Suppressor macrophage (primary cell): ENCODE measurements around the gene GPC2.
A peak's percentile ranks its signal among the peaks of the same experiment; 100 is the strongest.
"Not testable (repeated sequence)": the region's sequence is repeated elsewhere in the genome, so short reads cannot be mapped to it uniquely, and the experiment has no call there.

Source experiments
- DNase-seq, 4 experiments: peaks; one replicate each; pipeline ENCODE4 v3.0.0-alpha.2; 2020 to 2022
- total RNA-seq, 17 experiments: gene quantifications; one replicate each; lab custom pipeline; 2026; ENCODE audit warnings: mixed read lengths in 6 of 17, inconsistent platforms in 3 of 17; lab: John Stamatoyannopoulos, UW

GPC2 gene
- 0 to 4.5 (median 0.32) reads per million in 17 experiments for total RNA-seq

DNA sequence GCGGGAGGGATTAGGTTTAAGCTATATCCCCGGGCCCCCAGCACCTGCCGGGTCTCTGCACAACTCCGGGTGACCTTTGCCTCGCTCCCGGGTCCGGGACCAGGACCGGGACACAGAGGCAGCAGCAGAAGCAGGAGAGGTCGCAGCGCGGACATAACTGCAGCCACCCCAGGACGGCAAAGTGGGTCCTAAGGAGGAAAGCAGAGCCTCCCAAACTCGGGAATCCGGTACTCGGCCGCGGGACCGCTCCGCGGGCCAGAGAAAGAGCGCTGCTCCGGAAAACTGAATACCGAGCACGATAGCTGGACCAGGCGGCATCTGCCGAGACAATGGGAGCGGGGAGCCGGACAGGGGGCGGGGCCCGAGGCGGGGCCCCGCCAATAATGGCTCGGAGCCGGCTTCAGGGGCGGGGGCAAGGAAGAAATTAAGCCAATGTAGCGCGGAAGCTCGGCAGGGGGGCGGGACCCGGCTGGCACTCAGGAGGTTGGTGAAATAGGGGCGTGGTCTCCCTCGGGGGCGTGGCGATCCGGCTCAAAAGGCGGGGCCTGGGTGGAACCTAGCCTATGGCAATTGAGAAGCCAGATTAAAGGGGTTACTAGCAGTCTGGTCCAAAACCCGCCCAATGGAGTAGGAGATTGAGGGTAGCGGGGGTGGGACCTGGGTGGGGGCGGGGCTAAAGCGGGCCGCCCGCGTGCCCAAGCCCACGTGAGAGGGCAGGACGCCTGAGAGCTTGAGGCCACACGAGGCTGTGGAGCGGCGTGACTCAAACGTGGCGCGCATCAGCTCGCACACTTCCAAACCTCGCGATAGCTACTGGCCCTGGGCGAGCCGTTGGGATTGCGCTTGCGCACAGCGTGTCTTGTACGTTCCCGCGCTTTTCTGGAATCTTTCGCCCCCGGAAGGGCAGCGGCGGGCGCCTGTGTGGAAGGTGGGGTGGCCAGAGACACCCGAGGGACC is at the start of gene GPC2, which contains the start of gene STAG3:
TSS of gene GPC2 (minus strand) at position 337 of the 957 bp plus-strand sequence. CDS start at position 155, 182 bp downstream.
TSS of gene STAG3 (plus strand) at position 874 of the 957 bp plus-strand sequence. CDS start 2,639 bp downstream, outside the sequence.
- peak; percentile 97 to 99 (median 98) for DNase-seq

DNA sequence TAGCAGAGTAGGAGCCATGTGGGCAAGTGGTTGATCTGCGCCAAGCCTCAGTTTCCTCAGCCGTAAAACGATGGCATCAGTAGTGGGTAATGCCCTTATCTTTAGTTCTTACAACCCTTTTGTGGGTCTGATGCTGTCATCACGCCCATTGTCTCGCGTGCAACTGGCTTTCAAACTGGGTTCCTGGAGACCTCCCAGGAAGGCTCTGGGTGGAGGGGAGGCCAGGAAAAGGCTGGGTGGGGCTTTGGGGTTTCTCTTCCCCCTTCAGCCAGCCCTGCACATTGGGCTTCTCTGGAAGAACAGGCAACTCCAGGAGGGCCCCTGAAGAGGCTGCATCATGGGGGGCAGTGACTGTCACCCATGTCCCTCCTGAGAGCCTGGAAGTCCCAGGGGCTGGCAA is 47.7 kb upstream of the GPC2 start:
- not testable (repeated sequence) for DNase-seq

DNA sequence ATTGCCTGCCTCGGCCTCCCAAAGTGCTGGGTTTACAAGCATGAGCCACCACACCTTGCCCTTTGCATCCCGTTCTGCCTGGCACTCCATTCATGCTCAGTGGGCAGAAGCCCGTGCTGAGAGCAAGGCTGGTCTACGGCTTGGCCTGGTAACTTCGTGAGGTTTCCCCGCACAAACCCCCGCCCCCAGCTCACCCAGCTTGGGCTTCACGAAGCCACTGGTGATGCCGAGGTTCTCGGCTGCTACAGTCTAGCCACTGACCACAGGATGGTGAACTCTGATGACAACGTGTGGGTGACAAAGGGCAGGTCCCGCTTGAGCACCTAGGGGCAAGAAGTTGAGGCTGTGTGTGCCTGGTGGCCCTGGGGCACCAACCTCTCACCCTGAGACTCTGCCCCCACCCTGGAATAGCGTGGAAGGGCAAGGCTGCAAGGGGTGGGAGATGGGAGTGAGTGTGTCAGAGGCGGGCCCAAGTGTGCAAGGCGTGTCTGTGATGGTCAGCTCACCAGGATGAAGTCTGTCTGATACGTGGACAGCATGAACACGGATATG is 46.3 kb upstream of the GPC2 start:
- not testable (repeated sequence) for DNase-seq

- no peak for DNase-seq
Observed at GRCh38 chr7:100222445-100223132, 45.4 kb upstream of the GPC2 start.

DNA sequence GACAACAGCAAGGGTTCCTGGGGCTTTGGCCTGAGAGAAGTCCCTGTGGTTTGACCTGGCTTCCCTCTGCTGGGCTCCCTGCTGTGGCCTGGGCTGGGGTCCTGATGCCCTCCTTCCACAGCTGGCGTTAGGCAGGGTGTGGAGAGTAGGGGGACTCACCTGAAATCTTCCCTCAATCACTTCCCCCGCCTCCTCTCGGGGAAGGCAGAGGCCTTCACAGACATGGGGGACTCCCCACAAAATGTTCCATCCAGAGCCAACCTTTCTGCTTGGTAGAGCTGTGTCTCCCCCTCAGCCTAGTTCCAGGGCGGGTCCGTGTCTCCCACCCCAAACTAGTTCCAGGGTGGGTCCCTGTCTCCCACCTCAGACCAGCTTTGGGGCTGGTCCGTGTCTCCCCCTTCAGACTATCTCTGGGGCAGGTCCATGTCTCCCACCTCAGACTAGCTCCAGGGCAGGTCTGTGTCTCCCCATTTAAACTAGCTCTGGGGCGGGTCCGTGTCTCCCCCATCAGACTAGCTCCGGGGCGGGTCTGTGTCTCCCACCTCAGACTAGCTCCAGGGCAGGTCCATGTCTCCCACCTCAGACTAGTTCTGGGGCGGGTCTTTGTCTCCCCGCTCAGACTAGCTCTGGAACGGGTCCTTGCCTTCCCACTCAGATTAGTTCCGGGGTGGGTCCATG is 44.7 kb upstream of the GPC2 start:
- no peak for DNase-seq

DNA sequence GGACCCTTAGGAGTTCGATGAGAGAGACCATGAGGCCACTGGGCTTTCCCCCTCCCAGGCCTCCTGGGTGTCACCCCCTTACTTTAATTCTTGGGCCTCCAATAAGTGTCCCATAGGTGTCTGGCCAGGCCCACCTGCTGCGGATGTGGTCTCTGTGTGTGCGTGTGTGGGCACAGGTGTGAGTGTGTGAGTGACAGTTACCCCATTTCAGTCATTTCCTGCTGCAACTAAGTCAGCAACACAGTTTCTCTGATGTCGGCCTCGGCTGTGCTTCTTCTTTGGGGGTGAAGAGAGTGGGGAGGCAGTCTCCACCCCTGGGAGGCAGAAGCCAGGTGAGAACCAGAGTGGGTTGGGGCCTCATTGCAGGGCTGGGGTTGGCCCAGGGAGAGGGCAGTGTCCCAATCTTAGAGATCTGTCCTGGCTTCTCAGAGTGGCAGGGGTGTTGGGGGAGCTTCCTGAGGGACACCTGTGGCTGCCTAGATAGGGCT is 44.1 kb upstream of the GPC2 start:
- no peak for DNase-seq

- DNase-seq = no peak
Observed at GRCh38 chr7:100220586-100221230, 43.5 kb upstream of the GPC2 start.

- not testable (repeated sequence) for DNase-seq
Observed at GRCh38 chr7:100219801-100220585, 42.8 kb upstream of the GPC2 start, which contains the start of gene PVRIG. Gene PVRIG, plus strand, starts transcription at chr7:100219949. Its CDS starts 22 bp downstream, at chr7:100219971.

- DNase-seq = no peak
Observed at GRCh38 chr7:100219271-100219737, 42.1 kb upstream of the GPC2 start.

GRCh38 chr7:100217934-100218333 is 40.8 kb upstream of the GPC2 start:
- DNase-seq = peak in 3 of 4 experiments; percentile 12 to 29 (median 26)

GRCh38 chr7:100215895-100216294 is 38.7 kb upstream of the GPC2 start:
- DNase-seq = no peak

DNA sequence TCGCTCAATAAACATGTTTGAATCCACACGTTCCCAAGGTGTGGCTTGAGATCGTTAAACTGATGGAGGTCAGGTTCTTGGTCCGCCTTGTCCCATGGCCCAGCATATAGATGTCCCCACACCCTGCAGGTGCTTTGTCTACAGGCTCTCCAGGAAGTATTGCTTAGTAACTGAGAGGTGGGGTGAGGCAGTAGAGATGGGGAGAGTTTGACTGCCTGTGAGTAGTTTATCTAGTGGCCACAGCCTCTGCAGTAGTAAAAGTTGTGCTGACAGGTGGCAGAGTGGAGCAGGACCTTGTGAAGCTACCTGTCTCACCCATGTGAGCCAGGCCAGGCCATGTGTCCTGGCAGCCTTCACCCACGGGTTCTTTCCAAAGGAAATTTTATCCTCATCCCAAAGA is 37.2 kb upstream of the GPC2 start:
- not testable (repeated sequence) for DNase-seq

DNA sequence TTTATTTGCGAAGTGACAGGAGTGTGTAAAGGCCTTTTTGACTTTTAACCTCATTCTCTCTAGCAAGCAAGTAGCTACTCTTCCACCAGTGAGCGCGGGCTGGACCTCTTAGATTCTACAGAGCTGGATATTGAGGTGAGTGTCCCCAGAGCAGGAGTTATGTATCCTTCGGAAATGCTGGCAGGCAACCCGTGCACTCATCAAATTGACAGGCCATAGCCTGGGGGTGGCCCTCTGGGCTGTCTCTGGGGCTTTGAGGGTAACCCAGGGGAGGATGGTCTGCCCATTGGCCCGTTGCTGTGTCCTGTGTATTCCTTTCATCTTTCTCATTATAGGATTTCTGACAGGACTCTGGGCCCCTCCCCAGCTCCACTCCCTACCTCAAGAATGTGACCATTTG is 36.5 kb upstream of the GPC2 start:
- no peak for DNase-seq

DNA sequence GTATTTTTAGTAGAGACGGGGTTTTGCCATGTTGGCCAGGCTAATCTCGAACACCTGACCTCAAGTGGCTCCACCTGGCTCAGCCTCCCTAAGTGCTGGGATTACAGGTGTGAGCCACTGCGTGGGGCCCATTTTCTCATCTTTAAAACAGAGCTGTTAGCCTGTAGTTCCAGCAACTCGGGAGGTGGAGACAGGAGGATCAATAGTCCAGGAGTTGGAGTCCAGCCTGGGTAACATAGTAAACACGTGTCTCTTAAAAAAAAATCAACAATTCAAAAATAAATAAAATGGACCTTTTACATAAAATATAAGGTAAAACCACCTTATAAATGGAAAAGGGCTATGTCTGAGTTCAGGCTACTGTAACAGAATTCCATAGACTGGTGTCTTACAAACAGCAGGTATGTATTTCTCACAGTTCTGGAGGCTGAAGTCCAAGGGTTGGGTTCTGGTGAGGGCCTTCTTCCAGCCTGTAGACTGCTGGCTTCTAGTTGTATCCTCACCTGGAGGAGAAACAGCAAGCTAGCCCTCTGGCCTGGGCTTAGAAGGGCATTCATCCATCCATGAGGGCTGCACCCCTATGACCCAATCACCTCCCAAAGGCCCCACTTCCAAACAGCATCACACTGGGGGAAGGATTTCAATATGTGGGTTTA is 35.6 kb upstream of the GPC2 start:
- DNase-seq = no peak

DNA sequence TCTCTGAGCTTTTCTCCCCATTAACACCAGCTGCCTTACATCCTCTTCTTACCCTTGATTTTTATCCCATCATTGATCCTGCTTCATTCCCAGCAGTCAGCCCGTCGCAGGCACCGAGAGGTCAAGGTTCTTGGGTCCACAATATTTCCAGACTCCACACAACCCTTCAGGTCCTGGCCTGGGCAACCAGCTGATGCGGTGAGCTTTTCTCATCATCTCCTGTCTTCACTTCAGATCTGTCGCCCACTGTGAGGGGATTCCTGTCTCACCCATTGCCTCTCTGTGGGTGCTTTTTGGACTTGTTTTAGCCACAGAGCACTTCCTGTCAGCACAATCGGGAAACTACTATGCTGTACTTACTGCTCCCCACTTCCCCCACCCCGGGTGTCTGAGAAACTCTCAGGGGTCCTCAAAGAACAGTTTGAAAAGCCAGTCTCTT is 34.2 kb upstream of the GPC2 start:
- no peak for DNase-seq

GRCh38 chr7:100210805-100211204 is 33.6 kb upstream of the GPC2 start:
- no peak for DNase-seq

DNA sequence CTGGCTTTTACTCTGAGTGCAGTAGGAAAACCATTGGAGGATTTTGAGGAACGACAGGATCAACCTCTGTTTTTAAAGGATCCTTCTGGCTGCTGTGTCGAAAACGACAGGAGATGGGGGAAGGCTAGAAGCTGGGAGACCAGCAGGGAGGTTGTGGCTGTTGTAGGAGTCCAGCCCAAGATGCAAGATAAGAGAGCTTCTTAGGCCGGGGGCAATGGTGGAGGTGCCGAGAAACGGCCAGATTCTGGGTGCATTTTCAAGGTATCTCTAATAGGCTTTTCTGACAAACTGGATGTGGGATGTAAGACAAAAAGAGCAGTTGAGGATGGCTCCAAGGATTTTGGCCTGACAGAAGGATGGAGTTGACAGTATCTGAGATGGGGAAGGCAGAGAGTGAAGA is 32.3 kb upstream of the GPC2 start:
- no peak for DNase-seq

GRCh38 chr7:100208911-100209408 is 31.8 kb upstream of the GPC2 start:
- DNase-seq = no peak

DNA sequence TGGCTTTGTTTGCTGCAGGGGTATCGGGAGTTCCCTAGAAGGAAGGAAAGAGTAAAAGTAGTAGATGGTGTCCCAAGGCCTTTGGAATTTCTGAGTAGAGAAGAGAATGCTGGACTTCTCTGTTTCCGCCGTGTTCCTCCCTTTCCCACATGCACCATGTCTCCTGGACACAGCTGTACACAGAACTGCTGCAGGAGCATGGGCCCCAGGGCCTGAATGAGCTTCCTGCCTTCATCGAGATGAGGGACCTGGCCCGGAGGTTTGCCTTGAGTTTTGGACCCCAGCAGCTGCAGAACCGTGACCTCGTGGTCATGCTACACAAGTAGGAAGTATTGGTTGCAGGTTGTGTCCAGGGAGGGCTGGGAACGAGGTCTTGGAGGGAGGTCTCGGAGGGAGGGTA is 27.3 kb upstream of the GPC2 start:
- no peak for DNase-seq

GRCh38 chr7:100200693-100201092 is 23.5 kb upstream of the GPC2 start:
- no peak for DNase-seq
